KMS-11 (cell line): ENCODE measurements around the gene ANO5.

Experiments
- H2AFZ ChIP-seq: fragments of 200-600 bp; sonication (generic); 2 replicates; pipeline ENCODE4 v1.6.1; 2016; ENCODE audit warnings: antibody characterized with exemption, mixed run types, low read depth
- H3K27ac ChIP-seq: fragments of 200-600 bp; sonication (generic); 2 replicates; pipeline ENCODE4 v1.6.1; 2016; ENCODE audit warnings: mild to moderate bottlenecking, mixed run types
- H3K27me3 ChIP-seq: fragments of 200-600 bp; sonication (generic); 2 replicates; pipeline ENCODE4 v1.6.1; 2017; ENCODE audit warnings: mild to moderate bottlenecking, low read depth, mixed run types, moderate library complexity; ENCODE audit not compliant: insufficient read depth
- H3K36me3 ChIP-seq: fragments of 200-600 bp; sonication (generic); 2 replicates; pipeline ENCODE4 v1.6.1; 2017; ENCODE audit warnings: mild to moderate bottlenecking, mixed run types; ENCODE audit not compliant: insufficient read depth
- H3K4me1 ChIP-seq: fragments of 200-600 bp; sonication (generic); 2 replicates; pipeline ENCODE4 v1.6.1; 2016; ENCODE audit warnings: mild to moderate bottlenecking, low read depth, mixed run types; ENCODE audit not compliant: poor library complexity, severe bottlenecking
- H3K4me2 ChIP-seq: fragments of 200-600 bp; sonication (generic); 2 replicates; pipeline ENCODE4 v1.7.0; 2016; ENCODE audit warnings: mild to moderate bottlenecking, mixed run types
- H3K4me3 ChIP-seq: fragments of 200-600 bp; sonication (generic); IDR thresholded peaks from 2 replicates; pipeline ENCODE4 v1.6.1; 2017; ENCODE audit warnings: low read depth, low read length, mixed read lengths; ENCODE audit not compliant: insufficient read depth
- H3K79me2 ChIP-seq: fragments of 200-600 bp; sonication (generic); 2 replicates; pipeline ENCODE4 v1.6.1; 2016; ENCODE audit warnings: low read depth, mixed run types; ENCODE audit not compliant: insufficient read depth
- H3K9ac ChIP-seq: fragments of 200-600 bp; sonication (generic); 2 replicates; pipeline ENCODE4 v1.6.1; 2016; ENCODE audit warnings: mild to moderate bottlenecking, mixed run types
- H4K20me1 ChIP-seq: fragments of 200-600 bp; sonication (generic); 2 replicates; pipeline ENCODE4 v1.6.1; 2016; ENCODE audit warnings: mild to moderate bottlenecking, mixed run types; ENCODE audit not compliant: insufficient read depth
- TF ChIP-seq, protein P1 (sequence below): fragments of 200-600 bp; sonication (generic); conservative IDR thresholded peaks from 2 replicates; pipeline ENCODE4 v1.6.1; 2017; ENCODE audit warnings: low read depth, mild to moderate bottlenecking, antibody characterized with exemption, low read length, moderate library complexity, mixed read lengths

The ANO5 gene, protein sequence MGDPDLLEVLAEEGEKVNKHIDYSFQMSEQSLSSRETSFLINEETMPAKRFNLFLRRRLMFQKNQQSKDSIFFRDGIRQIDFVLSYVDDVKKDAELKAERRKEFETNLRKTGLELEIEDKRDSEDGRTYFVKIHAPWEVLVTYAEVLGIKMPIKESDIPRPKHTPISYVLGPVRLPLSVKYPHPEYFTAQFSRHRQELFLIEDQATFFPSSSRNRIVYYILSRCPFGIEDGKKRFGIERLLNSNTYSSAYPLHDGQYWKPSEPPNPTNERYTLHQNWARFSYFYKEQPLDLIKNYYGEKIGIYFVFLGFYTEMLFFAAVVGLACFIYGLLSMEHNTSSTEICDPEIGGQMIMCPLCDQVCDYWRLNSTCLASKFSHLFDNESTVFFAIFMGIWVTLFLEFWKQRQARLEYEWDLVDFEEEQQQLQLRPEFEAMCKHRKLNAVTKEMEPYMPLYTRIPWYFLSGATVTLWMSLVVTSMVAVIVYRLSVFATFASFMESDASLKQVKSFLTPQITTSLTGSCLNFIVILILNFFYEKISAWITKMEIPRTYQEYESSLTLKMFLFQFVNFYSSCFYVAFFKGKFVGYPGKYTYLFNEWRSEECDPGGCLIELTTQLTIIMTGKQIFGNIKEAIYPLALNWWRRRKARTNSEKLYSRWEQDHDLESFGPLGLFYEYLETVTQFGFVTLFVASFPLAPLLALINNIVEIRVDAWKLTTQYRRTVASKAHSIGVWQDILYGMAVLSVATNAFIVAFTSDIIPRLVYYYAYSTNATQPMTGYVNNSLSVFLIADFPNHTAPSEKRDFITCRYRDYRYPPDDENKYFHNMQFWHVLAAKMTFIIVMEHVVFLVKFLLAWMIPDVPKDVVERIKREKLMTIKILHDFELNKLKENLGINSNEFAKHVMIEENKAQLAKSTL

DNA sequence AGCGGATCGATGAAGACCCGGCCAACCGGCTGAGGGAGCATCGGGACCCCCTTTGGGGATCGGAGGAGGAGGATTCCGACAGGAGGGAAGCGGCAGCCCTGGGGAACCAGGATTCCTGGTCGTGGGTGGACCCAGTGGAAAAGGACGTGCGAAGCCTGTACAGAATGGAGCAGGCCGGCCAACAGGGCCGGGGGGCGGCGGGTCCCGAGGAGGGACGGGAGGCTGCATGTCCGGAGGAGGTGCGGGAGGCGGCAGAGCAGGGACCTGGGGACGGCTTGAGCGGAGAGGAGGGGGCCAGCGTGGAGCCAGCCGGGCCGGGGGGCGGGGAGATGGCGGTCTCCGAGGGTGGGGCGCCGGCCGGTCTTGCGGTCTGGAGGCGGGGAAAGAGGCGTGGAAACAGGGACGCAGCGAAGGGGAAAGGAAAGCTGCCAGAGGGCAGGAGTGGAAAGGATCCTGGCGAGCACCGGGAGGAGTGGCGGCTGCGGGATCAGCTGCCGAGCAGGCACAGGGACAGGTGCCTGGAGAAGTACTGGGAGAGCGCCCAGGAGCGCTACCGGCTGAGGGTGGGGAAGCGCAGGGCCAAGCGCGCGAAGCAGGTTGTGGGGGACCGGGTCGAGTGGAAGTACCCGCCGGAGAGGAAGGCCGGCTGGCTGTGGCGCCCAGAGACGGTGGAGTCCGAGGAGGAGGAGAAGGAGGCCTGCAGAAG lies at the start of gene ANO5:
Gene ANO5 (plus strand): TSS at position 444 of the 706 bp plus-strand sequence. CDS start 408 bp downstream, outside the sequence.
- peak within 1 kb of the TSS; percentile 89 for H2AFZ ChIP-seq
- H3K4me1 ChIP-seq = peaks cover 54% of the 10 kb centered on the region
- peak within 1 kb of the TSS; percentile 87 for H3K4me2 ChIP-seq
- TF ChIP-seq, protein P1, sequence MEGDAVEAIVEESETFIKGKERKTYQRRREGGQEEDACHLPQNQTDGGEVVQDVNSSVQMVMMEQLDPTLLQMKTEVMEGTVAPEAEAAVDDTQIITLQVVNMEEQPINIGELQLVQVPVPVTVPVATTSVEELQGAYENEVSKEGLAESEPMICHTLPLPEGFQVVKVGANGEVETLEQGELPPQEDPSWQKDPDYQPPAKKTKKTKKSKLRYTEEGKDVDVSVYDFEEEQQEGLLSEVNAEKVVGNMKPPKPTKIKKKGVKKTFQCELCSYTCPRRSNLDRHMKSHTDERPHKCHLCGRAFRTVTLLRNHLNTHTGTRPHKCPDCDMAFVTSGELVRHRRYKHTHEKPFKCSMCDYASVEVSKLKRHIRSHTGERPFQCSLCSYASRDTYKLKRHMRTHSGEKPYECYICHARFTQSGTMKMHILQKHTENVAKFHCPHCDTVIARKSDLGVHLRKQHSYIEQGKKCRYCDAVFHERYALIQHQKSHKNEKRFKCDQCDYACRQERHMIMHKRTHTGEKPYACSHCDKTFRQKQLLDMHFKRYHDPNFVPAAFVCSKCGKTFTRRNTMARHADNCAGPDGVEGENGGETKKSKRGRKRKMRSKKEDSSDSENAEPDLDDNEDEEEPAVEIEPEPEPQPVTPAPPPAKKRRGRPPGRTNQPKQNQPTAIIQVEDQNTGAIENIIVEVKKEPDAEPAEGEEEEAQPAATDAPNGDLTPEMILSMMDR = no peak; the same call in 1 of the 2 replicates
- H3K27me3 ChIP-seq = no peaks in the 10 kb centered on the region
- H3K79me2 ChIP-seq = peaks cover 6% of the 10 kb centered on the region; the same call in 1 of the 2 replicates
- H3K27ac ChIP-seq = no peak within 1 kb of the TSS; the same call in 1 of the 2 replicates
- H3K36me3 ChIP-seq = no peaks in the 10 kb centered on the region
- H3K9ac ChIP-seq = peak within 1 kb of the TSS; percentile 68
- H4K20me1 ChIP-seq = no peaks in the 10 kb centered on the region
- peak within 1 kb of the TSS; percentile 23 for H3K4me3 ChIP-seq

DNA sequence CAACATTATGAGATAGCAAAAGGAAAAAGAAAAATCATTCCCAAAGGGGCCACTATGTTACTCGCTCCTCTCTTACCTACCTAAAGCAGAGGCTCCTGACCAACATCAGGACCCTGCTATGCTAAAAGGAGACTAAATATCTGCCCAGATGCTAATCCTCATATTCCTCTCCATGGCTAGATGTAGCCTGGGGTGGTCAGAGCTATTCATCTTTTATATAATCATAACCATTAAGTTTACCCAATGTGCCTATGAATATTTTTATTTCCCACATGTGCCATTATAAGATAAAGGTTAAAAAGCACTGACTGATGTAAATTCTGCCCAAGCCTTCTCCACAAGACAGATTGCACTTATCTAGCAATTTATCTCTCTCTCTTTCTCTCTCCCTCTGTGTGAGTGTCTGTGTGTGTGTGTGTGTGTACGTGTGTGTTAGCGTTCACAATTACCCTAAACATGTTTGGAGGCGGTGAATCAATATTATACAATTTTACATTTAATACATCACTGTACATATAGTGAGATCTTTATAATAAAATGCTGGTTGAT lies 41.2 kb upstream of the ANO5 start:
- Histone ChIP-seq H3K4me2 (no peak overlapping the region), H4K20me1 (no peaks in the 10 kb centered on the region), H3K4me3 (no peak overlapping the region), H3K27ac (no peak overlapping the region), H3K4me1 (peaks cover 4% of the 10 kb centered on the region), H3K9ac (no peak overlapping the region), H2AFZ (no peak overlapping the region), H3K36me3 (no peaks in the 10 kb centered on the region), H3K27me3 (no peaks in the 10 kb centered on the region), H3K79me2 (no peaks in the 10 kb centered on the region)
- TF ChIP-seq, protein P1 = no peak

DNA sequence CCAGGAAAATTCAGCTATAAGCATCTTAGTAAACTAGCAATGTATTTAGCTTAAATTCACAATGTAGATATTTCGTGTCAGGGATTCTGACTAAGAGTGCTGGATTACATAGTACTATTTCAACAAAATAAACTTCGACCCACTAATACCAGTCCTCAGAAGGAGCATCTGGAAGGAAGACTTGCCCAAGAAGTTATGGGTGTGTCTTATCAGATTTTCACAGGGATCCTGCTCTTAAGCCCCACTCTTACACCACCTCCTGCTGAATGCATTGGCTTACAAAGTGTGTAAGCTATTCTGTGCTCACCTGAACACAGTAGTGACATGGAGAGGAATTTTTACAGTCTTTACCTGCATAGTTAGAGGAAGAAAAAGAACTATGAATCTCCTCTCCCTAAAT lies 35.4 kb upstream of the ANO5 start:
- Histone ChIP-seq H3K9ac (no peak overlapping the region), H3K4me2 (no peak overlapping the region), H3K4me3 (no peak overlapping the region), H3K36me3 (no peaks in the 10 kb centered on the region), H3K79me2 (no peaks in the 10 kb centered on the region), H4K20me1 (no peaks in the 10 kb centered on the region), H3K27ac (no peak overlapping the region), H3K4me1 (peaks cover 20% of the 10 kb centered on the region), H2AFZ (no peak overlapping the region), H3K27me3 (no peaks in the 10 kb centered on the region)
- TF ChIP-seq, protein P1 = no peak

DNA sequence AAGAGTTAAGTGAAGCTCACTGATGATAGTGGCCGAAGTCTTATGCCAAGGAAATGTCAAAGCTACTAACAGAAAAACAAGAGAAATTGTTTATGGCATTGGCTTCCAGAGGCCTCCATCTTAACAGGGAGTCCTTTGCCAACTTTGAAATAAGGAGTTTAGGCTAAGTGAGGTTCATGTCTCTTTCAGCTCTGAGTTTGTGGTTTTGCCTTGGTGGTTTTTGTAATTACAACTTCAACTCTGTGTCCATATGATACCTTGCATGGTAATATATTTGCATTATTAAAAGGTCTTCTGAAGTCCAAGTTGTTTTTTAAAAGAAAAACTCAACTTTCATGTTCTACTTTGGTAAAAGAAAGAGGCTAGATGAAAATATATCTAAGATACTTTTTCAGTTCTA lies 31.4 kb upstream of the ANO5 start:
- TF ChIP-seq, protein P1 = no peak
- Histone ChIP-seq H3K36me3 (no peaks in the 10 kb centered on the region), H3K4me3 (no peak overlapping the region), H3K9ac (no peak overlapping the region), H3K4me2 (peak overlapping the region; percentile 27; the same call in 1 of the 2 replicates), H2AFZ (no peak overlapping the region), H3K27me3 (no peaks in the 10 kb centered on the region), H3K79me2 (no peaks in the 10 kb centered on the region), H3K4me1 (peaks cover 28% of the 10 kb centered on the region), H3K27ac (no peak overlapping the region), H4K20me1 (no peaks in the 10 kb centered on the region)
